GM15510 (cell line): ENCODE results near the gene RNF167.

Source experiments
- POLR2A ChIP-seq: IDR thresholded peaks from 3 replicates; pipeline ENCODE4 v1.6.1; 2011; ENCODE audit warnings: borderline replicate concordance; ENCODE audit not compliant: insufficient read length; ENCODE audit errors: extremely low read depth

RNF167 gene

DNA sequence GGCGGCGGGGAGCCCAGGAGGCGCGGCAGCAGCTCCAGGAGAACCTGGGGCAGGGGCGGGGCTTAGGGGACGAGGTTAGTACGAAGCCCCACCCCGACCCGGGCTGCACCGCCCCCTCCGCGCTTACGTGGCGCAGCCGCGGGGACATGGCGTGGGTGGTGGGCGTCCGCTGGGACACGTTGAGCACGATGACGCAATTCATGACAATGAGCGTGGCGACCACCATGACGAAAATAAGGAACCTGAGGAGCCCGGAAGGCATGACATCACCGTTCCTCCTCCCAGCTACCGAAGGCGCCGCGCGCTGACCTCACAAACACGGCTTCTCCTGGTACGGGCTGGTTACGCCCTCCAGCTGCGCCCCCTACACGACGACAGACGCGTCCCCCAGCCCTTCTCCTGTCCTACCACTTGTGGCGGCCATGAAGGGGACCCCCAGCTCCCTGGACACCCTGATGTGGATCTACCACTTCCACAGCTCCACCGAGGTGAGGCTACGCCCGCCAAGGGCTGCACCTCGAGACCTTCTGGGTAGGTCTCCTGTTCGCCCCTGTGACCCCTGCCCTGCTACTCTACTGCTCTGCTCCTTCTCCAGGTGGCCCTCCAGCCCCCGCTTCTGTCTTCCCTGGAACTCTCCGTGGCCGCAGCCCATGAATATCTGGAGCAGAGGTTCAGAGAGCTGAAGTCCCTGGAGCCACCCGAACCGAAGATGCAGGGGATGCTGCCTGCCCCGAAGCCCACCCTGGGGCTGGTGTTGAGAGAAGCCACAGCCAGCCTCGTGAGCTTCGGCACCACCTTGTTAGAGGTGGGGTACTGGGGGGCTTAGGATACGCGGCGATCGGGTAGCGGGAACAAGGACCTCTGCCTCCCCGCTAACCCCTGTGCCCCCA is 40.5 kb upstream of the RNF167 start, which contains the start of gene C17orf107:
C17orf107 (plus strand) TSS at position 196 of the 890 bp plus-strand sequence; CDS start at position 423, 227 bp downstream.
- no peak for TF ChIP-seq POLR2A

- TF ChIP-seq POLR2A = no peak
Measured at GRCh38 chr17:4900231-4901107, 39.6 kb upstream of the RNF167 start.

DNA sequence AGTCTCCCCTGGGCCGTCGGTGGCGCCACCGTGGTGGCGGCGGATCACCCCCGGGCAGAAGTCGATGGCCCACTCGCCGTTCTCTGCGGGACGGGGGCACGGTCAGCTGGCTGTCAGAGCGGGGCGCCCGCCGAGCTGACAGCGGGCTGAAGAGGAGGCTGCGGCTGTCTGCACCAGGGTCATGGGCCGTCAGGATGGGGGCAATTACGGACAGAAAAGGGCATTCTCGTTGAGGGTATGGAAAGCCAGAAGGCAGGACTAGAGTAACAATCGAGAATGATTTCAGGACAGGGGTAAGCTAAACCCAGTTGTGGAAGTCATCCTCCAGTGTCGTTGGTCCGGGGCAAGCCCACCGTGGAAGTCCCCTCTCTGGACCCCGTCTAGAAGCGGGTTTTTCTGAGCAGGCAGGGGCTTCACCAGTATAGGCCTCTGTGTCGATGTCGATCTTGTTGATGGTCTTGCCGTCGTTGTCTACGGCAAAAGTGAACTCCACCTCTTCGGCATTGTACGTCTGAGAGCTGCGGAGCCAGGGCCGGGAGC is 38.9 kb upstream of the RNF167 start:
- no peak for TF ChIP-seq POLR2A

GRCh38 chr17:4901648-4902344 is 38.3 kb upstream of the RNF167 start:
- no peak for TF ChIP-seq POLR2A

DNA sequence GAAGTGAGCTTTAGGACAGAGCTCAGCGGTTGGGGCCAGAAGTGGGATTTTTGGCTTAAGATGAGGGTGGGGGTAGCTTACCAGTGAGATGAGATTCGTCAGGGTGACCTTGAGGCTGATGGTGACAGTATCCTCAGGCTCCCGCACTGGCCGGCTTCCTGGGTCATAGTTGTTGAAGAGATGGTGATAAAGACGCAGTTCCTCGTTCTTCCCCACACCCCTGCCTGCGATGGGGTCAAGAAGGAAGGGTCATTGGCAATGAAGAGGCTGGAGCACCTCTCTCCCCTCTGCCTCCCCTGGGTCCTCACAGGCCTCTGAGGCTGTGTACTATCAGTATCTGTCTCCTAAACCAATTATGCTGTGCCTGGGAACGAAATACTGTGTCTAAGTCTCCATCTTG is 37.5 kb upstream of the RNF167 start:
- TF ChIP-seq POLR2A = no peak

GRCh38 chr17:4903051-4903818 is 36.8 kb upstream of the RNF167 start, which contains the start of gene CHRNE:
TSS of gene CHRNE (minus strand) at chr17:4903098. CDS start at chr17:4903063, 35 bp downstream.
- TF ChIP-seq POLR2A = no peak

GRCh38 chr17:4908301-4908700 is 31.8 kb upstream of the RNF167 start:
- TF ChIP-seq POLR2A = no peak

DNA sequence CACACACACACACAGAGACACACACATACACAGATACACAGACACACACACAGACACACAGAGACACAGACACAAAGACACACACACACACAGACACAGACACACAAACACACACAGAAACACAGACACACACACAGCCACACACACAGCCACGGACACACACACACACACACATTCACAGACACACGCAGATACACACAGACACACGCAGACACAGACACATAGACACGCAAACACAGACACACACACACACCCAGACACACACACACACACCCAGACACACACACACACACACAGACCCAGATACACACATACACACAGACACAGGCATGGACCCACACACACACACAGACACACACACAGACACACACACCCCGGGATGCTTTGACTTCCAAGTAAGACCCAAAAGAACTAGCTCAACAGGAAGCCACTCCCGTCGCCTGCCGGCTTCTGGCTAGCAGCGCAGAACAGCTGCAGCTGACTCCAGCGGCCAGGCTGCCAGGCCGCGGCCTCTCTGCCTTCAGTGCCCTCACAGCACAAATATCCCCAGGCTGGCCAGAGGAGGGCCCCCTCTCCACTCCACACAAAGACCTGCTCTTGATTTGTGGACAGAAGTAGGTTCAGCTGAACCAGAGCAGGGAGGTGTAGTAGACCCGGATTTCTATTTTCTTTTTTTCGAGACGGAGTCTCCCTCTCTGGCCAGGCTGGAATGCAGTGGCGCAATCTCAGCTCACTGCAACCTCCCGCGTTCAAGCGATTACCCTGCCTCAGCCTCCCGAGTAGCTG is 31.2 kb upstream of the RNF167 start:
- no peak for TF ChIP-seq POLR2A

- no peak for TF ChIP-seq POLR2A
Measured at GRCh38 chr17:4913994-4914393, 26.1 kb upstream of the RNF167 start.

DNA sequence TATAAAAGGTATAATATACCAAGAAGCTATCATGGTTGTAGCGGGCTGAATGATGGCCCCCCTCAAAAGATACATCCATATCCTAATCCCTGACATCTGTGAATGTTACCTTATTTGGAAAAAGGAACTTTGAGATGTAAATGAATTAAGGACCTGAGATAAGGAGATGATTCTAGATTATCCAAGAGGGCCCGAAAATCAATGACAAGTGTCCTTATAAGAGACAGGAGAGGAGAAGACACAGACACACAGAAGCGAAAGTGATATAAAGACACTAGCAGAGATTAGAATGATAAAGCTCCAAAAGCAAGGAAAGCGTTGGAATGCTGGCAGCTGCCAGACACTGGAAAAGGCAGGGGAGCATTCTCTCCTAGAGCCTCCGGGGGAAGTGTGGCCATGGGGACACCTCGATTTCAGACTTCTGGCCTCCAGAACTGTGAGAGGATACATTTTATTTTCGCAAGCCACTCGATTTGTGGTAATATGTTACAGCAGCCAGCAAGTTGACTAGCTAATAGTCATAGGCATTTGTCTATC is 20.5 kb upstream of the RNF167 start:
- TF ChIP-seq POLR2A = no peak

GRCh38 chr17:4920351-4921048 is 19.6 kb upstream of the RNF167 start:
- no peak for TF ChIP-seq POLR2A

DNA sequence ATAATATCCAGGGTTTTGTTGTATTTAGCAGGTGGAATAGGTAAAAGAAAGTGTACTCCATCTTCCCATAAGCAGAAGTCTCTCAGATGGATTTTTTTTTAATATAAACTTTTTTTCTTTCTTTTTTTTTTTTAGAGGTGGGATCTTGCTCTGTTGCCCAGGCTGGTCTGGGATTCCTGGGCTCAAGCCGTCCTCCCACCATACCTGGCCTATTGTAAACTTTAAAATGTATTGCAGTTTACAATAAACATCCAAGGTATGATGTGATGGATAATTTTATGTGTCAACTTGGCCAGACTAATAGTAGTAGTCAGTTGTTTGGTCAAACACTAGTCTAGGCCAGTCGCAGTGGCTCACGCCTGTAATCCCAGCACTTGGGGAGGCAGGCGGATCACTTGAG is 18.7 kb upstream of the RNF167 start:
- TF ChIP-seq POLR2A = no peak
